ENCODE measurements around the gene PAQR7.

GRCh38 chr1:25847929-25848328 is 27.6 kb downstream of the PAQR7 start:
- no peak for TF ChIP-seq CTCF (IDR thresholded peaks at IDR 0.05; ENCODE audit: low read depth, low read length, poor library complexity, severe bottlenecking)
- no peak for TF ChIP-seq EZH2phosphoT487 (IDR thresholded peaks at IDR 0.05; ENCODE audit: borderline replicate concordance, low read length)

Data from DOHH2 (cell line).